Activated T-cell treated with anti-CD3 and anti-CD28 coated beads, Interleukin-2, amount 50 U/mL, for 48 hours (primary cell): ENCODE data around the gene TSPAN3.
A peak's percentile ranks its signal among the peaks of the same experiment; 100 is the strongest.

Source experiments
- DNase-seq, 2 experiments: peaks; one replicate each; pipeline ENCODE4 v3.0.0-alpha.2; 2020

Gene TSPAN3

GRCh38 chr15:77032647-77033416 is 38.1 kb downstream of the TSPAN3 start:
- peak in 1 of 2 experiments; percentile 17 for DNase-seq

DNA sequence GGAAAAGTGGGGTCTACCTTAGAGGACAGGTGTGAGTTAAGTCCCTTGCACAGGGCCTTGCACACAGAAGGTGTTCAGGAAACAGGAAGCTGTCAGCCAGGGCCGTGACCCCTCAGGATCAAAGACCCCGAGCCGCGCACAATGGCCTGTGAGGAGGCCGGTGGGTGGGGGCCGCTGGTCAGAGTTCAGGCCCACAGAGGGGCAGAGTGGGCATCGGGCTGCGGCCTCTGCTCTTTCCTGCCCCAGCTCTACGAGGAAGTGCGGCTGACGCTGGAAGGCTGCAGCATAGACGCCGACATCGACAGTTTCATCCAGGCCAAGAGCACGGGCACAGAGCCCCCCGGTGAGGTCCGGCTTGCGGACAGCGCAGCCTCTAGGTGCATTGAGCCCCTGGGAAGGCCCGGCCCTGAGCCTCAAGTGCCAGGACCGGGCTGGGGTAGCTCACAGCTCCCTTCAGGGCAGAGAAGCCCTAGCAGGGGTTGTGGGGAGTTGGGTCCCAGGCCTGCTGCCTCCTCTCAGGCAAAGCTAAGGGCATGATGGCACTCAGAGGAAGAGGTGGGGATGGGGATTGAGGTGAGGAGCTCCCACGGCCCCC is 38.8 kb downstream of the TSPAN3 start:
- DNase-seq = peak in 1 of 2 experiments; percentile 16

GRCh38 chr15:77031376-77032050 is 39.4 kb downstream of the TSPAN3 start:
- peak; percentile 39 to 40 for DNase-seq

DNA sequence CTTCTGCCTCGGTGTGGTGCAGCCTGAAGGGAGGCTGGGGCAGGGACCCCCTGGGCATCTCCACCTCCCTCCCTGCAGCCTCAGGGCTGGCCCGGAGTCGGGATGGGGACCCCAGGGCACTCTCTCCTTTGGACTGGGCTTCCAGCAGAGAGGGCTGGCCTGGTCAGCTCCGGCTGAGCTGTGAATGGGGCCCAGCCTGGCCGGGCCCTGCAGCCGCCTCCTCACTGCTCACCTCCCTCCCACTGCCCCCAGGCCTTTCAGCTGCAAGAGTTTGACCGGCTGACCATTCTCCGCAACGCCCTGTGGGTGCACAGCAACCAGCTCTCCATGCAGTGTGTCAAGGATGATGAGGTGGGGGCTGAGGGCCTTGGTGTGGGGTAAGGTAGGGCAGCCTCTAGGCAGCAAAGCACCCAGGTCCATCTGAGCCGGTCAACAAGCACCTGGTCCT is 40.0 kb downstream of the TSPAN3 start:
- DNase-seq = peak; percentile 14 to 16

DNA sequence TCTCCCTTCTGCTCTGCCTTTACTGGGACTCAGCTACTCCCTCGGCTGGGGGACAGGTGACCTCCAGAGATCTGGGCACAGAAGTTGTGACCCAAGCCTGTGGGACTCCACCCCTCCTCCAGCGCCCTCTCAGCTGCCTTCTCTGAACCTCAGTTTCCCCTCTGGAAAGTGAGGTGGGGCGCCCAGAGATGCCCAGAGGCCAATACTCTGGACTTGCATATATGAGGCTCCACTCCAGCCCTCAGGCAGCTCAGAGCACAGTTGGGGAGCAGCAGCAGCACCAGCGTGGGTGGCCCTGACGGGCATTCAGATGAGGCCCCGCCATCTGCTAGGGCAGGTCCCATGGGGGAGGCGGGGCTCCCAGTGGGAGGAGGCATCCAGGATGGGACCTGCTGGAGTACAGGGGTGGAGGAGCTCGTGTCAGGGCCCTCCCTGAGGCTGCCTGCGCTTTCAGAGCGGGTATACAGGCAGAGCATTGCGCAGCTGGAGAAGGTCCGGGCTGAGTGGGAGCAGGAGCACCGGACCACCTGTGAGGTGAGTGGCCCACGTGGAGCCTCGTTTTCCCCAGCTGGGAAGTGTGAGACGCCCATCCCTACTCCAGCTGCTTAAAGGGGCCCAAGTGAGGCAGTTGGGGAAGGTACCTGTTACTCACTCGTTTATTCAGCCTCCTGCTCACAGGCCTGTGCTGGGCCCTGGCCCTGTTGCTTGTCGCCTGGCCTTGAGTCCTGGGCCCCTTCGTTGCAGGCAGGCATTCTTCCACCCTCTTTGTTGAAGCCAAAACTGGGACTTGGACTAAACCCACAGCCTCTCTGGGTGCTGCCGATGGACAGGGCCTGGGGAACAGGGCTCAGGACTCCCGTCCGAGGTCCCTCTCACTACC is 40.6 kb downstream of the TSPAN3 start:
- peak in 1 of 2 experiments; percentile 15 for DNase-seq

DNA sequence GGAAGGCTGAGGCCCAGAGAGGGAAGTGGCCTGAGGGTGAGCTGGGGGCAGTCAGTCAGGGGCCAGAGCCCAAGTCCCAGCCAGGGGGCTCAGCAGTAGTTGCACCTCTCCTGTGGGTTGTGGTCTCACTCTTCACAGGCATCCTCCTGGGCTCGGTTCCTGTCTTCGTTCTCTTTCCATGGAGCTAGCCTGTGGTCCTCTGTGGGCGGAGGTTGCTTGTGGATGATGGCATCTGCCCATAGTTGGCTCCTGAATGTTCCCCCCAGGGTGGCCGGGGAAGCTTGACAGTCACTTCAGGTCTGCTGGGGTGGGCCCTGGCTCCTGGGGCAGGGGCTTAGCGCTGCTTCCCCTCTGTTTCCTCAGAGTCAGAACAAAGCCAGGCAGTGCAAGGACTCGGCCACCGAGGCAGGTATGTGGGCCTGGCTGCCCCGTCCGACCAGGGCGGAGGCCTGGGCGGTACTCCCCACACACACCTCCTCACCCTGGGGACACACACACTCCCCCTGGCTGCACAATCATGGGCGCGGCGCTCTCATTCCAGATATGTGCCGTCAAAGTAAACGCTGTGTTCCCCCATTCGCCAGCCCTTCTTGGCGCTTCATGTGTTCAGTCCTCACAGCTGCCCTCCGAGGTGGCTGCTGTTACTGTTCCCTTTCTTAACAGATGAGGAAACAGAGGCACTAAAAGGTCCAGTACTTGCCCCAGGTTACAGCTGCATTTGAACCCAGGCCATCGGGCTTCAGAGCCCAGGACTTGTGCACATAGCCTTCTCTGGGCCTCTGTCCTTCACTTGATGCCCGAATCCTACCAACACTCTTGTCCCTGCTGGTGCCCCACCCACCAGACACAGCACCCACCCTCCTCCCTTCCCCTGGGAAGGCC is 41.5 kb downstream of the TSPAN3 start:
- DNase-seq = peak in 1 of 2 experiments; percentile 15

DNA sequence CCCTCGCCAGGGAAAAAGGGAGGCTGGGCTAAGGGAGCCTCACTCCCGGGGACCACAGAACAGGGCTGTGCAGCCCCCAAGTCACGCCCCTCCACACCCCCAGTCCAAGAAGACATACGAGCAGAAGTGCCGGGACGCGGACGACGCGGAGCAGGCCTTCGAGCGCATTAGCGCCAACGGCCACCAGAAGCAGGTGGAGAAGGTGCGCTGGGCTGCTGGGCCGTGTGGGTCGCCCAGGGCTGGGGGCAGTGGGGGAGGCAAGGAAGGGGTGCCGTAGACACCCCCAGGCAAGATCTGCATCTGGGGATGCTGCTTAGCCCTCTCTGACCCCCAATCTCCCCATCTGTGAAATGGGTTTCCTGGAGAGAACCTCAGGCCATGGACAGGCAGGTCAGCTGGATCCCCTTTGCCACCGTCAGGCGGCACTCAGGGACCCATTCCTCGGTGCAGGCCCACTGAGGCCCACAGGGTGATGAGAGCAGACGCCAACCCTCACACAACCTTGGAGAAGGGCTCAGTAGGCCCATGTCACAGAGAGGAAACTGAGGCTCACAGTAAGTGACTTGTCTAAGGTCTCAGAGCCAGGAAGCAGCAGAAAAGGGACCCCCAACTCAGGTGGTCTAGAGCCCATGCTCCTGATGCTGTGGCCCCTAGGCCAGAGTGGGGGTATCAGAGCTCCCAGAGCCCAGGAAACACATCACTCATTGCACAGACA is 42.3 kb downstream of the TSPAN3 start:
- DNase-seq = peak in 1 of 2 experiments; percentile 9

- peak in 1 of 2 experiments; percentile 14 for DNase-seq
Measured at GRCh38 chr15:77027697-77028450, 43.0 kb downstream of the TSPAN3 start.

DNA sequence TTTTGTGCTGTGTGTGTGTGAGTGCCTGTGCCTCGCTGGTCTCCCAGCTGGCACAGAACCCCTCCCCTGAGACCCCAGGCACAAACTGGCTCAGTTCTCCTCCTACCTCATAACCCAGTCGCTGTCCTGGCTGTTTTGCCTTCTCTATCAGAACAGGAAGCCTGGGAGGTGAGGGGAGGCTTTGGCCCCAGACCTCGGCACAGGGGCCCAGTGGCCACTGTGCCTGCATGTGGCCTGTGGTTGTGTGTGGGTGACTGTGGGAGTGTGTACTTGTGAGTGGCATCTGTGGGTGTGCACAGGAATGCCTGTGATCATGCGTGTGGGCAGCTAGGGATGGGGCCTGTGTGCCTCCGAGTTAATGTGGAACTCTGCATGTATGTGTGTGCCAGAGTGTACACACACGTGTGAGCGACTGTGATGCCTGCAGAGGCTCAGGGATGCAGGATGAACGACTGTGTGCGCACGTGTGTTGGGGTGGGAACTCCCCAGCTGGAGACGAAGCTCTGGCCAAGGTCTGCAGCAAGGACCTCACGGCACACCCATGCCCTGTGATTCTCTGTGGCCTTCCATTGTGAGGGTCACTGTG is 43.7 kb downstream of the TSPAN3 start:
- peak in 1 of 2 experiments; percentile 16 for DNase-seq

DNA sequence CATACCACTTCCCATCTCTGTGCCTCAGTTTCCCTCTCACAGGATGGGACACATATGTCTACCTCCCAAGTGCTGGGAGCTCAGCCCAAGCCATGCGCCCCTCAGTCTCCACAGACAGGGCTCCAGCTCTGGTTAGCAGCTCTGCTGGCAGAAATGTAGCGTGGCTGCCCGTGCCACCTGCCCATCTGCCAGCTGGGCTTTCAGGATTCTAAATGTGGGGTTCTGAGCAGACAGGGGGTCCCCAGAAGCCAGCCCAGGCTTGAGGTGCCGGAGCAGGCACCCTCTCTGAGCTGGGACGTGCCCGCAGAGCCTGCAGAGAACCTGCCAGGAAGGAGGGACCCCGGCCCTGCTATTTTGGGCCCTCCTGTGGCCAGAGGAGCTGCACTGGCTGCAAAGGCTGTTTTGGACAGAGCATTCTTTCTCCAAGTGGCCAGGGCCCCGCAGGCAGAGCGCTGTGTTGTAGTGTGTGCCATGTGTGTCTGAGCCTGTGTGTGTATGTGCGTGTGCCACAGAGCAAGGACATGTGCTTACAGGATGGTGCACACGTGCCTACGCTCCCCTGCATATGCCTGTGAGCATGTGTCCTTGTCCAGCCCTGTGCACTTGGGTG is 44.3 kb downstream of the TSPAN3 start:
- DNase-seq = no peak

DNA sequence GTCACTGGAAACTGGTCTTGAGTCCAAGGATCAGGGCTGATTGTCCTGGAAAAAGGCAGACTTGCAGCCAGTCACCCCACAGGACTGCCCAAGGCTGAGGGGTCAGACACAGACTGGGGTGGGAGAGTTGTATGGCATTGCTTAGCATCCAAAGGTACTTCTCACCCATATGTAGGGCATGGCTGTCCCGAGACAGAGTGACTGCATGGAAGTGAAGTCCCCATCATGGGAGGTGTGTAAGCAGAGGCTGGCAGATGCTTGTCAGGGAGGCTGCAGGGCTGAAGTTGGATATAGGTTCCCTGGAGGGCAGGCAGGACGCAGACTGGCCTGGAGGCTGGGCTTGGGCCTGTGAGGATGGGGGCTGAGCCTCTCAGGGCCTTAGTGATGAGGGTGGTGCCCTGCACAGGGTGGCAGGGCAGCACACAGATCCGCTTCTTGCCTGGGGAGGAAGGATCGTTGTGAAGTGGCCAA is 44.9 kb downstream of the TSPAN3 start:
- peak; percentile 12 to 14 for DNase-seq

- DNase-seq = peak in 1 of 2 experiments; percentile 7
Measured at GRCh38 chr15:77025083-77025901, 45.6 kb downstream of the TSPAN3 start.

- peak; percentile 85 for DNase-seq
Measured at GRCh38 chr15:77024273-77025082, 46.4 kb downstream of the TSPAN3 start.

- DNase-seq = no peak
Measured at GRCh38 chr15:77023576-77024272, 47.2 kb downstream of the TSPAN3 start.

DNA sequence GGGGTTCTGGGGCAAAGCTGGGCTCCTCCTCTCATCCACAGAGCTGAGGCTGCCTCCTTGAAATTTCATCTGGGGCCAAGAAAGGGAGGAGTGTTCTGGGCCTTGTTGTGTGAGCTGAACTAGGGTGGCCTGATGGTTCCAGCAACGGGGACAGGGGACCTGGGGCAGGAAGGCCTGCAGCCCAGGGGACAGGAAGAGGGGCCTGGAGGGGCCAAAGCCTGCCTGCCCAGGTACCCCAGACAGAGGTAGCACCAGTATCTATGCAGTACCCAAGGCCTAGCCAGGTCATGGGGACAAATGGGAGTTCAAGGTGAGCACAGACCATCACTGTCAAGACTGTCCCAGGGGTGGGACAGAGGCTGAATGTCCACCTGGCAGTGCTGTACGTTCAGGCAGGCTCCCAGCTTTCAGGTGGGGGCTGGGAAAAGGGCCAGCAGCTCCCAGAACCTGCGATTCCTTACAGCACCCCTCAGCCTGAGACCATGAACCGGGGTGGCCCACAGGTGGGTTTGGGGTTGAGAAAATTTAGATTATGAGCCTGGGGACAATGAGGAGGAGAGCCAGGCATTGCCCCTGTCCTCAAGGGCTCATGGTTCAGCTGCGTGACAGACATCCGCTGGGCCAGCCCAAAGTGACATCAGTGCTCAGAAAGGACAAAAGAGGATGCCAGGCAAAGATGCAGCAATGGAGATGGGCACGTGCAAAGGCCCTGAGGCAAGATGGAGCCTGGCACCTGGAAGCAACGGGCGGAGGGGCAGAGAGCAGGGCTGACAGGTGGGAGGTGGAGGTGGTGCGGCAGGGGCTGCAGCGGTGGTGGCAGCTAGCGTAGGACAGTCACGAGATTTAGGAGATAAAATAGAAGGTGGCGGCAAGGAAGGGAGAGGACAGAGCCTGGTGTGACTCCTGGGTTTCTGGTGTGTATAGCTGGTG is 48.0 kb downstream of the TSPAN3 start:
- no peak for DNase-seq
